GM18858 (cell line): ENCODE measurements around the gene TCP1.
"Not testable (repeated sequence)": the region's sequence is repeated elsewhere in the genome, so short reads cannot be mapped to it uniquely, and the experiment has no call there.

ENCODE experiments used
- ATAC-seq: cut with Tn5 transposase; IDR thresholded peaks from one replicate; pipeline ENCODE4 v1.9.1; 2021; ENCODE audit not compliant: unreplicated experiment

The TCP1 gene

DNA sequence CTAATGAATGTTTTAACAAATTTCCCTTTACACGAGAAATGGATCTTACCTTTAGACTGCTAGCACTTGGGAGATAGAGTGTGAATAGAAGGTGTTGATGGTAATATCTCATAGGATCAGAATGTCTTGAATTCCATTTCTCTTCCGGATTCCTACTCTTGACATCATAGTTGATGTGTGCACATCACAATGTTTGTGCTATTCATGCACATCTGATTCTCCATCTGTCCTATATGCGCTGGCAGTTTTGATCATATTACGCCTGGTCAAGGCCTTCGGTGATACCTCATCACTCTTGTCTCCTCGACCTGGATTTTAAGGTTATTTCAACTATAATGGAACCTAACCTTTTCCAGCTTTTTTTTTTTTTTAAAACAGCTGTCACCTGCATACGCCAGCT lies 44.3 kb downstream of the TCP1 start:
- ATAC-seq, result no peak

GRCh38 chr6:159742165-159742564 lies 47.2 kb downstream of the TCP1 start:
- ATAC-seq, result no peak

- ATAC-seq, result no peak
Observed at GRCh38 chr6:159739341-159739740, 50.1 kb downstream of the TCP1 start.

DNA sequence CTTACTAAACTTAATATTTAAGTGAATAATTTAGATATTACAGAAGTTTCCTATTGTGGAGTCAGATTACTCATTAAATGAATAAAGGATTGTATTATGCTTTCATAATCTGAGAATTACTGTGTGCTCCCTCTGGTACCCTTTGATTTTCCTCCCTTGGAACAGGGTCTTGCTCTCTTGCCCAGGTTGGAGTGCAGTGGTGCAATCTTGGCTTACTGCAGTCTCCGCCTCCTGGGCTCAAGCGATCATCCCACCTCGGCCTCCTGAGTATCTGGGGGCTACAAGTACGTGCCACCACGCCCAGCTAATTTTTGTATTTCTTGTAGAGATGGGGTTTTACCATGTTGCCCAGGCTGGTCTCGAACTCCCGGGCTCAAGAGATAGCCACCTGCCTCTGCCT lies 52.5 kb downstream of the TCP1 start:
- ATAC-seq, result no peak

- not testable (repeated sequence) for ATAC-seq
Observed at GRCh38 chr6:159733395-159733794, 56.0 kb downstream of the TCP1 start.

GRCh38 chr6:159732550-159732949 lies 56.9 kb downstream of the TCP1 start:
- ATAC-seq, result not testable (repeated sequence)

DNA sequence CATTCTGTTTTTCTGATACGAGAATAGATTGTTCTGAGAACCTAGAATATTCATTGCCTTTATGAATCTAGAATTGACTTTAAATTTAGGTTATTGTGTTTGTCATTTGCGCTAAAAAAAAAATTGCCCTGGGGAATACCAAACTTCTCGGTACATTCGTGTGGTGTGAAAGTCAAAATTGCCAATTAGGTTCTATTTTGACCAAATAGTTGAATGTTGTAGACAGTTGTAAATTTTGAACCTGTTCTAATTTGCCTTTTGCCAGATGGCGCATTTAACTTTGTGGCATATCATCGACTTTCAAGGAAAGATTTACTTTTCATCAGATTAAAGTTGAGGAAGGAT lies 59.1 kb downstream of the TCP1 start:
- no peak for ATAC-seq

DNA sequence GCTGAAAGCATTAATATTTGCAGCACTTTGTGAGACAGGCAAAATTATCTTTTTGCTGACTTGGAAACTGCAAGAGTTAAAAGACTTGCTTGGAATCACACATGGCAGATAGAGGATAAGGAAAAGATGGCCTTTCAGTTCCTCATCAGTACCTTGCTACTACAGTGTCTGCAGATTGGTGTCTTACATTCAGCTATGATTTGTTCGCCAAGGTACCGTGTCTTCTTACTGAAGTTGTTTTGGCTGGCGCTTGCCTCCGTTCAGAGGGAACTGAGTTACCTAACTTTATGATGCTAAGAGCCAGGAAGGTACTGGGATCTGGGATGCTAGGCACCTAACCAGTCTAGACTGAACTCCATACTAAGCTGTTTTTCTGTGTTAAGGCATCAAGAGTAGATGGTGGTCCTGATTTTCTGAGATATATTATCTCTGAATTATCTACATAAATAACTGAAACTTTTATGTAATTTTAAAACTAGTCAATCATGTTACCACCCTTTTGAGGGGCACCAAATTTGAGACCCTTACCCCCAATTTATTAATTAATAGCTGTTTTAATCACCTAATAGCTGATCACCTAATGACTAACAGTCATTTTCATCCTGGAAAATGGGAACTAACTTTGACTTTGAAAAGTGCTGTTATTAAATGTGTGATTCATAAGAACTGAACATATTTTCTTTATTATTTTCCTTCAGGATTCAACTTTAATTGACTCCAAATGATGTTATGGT lies 59.6 kb downstream of the TCP1 start:
- peak; percentile 24 for ATAC-seq

DNA sequence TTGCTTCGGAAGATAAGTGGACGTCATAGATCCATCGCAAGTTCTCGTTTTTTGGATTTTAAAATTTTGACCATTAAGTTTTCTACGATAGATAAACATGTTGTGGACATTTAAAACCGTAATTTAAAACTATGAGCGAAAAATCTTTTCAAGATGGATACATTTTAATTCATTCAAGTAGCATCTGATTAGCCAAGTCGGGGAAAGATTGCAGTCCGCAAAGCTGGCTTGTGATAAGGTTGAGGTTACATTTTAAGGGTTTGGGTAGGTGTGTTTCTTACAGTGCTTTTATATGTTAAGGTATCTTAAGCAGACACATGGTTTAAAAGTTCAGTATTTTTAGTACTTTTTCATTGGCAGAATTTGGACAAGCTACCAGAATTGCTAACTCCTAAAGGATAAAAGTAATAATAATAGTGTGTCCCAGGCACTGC lies 60.9 kb downstream of the TCP1 start:
- ATAC-seq, result no peak
